Thymus (tissue), 11 donors: ENCODE data around the gene SH3RF3. TPM values are rescaled to one million over a fixed set of nuclear protein-coding genes. Genes with fewer than 3 reads are reported as not detected.

Experiments
- DNase-seq, 9 donors: peaks; one replicate each; pipeline ENCODE4 v3.0.0-alpha.2; 2013; ENCODE audit warnings: low spot score in 9 of 9, low read depth in 6 of 9, missing footprints in 1 of 9
- H3K27ac ChIP-seq, 2 donors: one replicate each; pipeline ENCODE4 v1.5.1; 2013; ENCODE audit warnings: control low read depth in 1 of 2, low read depth in 1 of 2, low read length in 1 of 2, mild to moderate bottlenecking in 1 of 2, moderate library complexity in 1 of 2
- H3K27me3 ChIP-seq, 2 donors: one replicate each; pipeline ENCODE4 v1.5.1; 2013; ENCODE audit warnings: low read length in 1 of 2; ENCODE audit not compliant: control insufficient read depth in 2 of 2, insufficient read depth in 1 of 2
- H3K36me3 ChIP-seq, 2 donors: one replicate each; pipeline ENCODE4 v1.5.1; 2013; ENCODE audit warnings: low read length in 1 of 2, mild to moderate bottlenecking in 1 of 2, moderate library complexity in 1 of 2; ENCODE audit not compliant: control insufficient read depth in 2 of 2, insufficient read depth in 2 of 2
- H3K4me1 ChIP-seq, 2 donors: one replicate each; pipeline ENCODE4 v1.5.1; 2013; ENCODE audit warnings: low read length in 2 of 2; ENCODE audit not compliant: control insufficient read depth in 2 of 2, insufficient read depth in 2 of 2
- H3K4me3 ChIP-seq, 2 donors: one replicate each; pipeline ENCODE4 v1.5.1; 2013; ENCODE audit warnings: low read length in 2 of 2, control low read depth in 1 of 2, mild to moderate bottlenecking in 1 of 2
- H3K9me3 ChIP-seq, 2 donors: one replicate each; pipeline ENCODE4 v1.5.1; 2013; ENCODE audit warnings: low read length in 1 of 2, mild to moderate bottlenecking in 1 of 2; ENCODE audit not compliant: control insufficient read depth in 2 of 2, insufficient read depth in 1 of 2
- WGBS: extraction: QIAGEN DNeasy Blood & Tissue Kit; methylation state at CpG from one replicate; pipeline ENCODE4 v1.1.7; 2013; 5-methylcytosine and 5-hydroxymethylcytosine counted together
- polyA plus RNA-seq: library from polyadenylated mRNA; stranded (reverse); fragments of 200-250 nt; gene quantifications from one replicate; pipeline ENCODE4 v1.2.3, GENCODE V29; 2013
- total RNA-seq: library from RNA; stranded (reverse); fragments of 120-200 nt; gene quantifications from one replicate; pipeline ENCODE4 v1.2.4, GENCODE V29; 2013
- donor health status: healthy.

SH3RF3 gene
- total and polyA plus RNA-seq, 2 donors: 3.2 to 8.2 TPM

DNA sequence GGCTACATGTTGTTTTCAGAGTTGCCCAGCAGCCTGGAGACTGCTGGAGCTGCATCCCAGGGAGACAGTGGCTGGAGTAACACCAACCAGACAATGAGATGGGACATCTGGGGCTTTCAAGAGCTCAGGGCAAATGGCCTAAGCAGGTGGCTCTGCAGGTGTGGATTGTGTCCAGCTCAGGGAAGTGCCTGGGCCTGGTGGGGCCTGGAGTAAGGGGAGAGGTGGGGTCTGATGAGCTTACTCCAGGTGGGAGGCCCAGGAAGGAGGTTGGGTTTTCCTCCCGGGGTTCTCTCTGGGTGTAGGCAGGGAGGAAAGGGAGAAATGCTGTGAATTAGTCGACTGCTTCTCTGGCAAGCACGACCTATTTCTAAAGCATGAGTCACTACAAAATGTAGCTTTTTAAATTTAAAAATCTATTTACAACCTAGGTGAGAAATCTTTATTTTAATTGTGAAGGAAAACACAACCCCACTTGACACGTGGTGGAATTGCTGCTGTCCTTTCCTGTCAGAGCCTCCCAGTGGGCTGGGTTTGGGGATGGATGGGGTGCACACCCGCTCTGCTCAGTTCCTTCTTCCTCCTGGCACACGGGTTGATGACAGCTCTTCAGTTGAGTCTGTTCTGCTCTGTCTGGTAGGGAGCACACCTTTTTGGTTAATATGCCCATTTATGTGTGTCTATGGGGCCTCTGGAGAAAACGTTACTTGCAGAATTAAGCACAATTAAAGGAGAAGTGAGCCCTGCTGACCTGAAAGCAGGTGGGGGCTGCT, 81.6 kb downstream of the SH3RF3 start:
- Histone ChIP-seq H3K4me1 (peaks cover 14 to 21% of the 10 kb centered on the region in 2 donors), H3K27me3 (peaks cover 21 to 73% of the 10 kb centered on the region in 2 donors), H3K36me3 (no peaks in the 10 kb centered on the region), H3K4me3 (no peak overlapping the region), H3K27ac (no peak overlapping the region), H3K9me3 (no peaks in the 10 kb centered on the region)
- 30% methylated on average over 7 of the region's 7 CpGs for WGBS
- no peak for DNase-seq

- H3K4me3 ChIP-seq: no peak overlapping the region
- H3K36me3 ChIP-seq: no peaks in the 10 kb centered on the region
- H3K27ac ChIP-seq: no peak overlapping the region
- peaks cover 14 to 21% of the 10 kb centered on the region in 2 donors for H3K4me1 ChIP-seq
- H3K27me3 ChIP-seq: peaks cover 23 to 80% of the 10 kb centered on the region in 2 donors
- DNase-seq: no peak
- H3K9me3 ChIP-seq: no peaks in the 10 kb centered on the region
- 86% methylated on average over 10 of the region's 10 CpGs for WGBS
Observed at GRCh38 chr2:109211315-109211714, 82.3 kb downstream of the SH3RF3 start.

DNA sequence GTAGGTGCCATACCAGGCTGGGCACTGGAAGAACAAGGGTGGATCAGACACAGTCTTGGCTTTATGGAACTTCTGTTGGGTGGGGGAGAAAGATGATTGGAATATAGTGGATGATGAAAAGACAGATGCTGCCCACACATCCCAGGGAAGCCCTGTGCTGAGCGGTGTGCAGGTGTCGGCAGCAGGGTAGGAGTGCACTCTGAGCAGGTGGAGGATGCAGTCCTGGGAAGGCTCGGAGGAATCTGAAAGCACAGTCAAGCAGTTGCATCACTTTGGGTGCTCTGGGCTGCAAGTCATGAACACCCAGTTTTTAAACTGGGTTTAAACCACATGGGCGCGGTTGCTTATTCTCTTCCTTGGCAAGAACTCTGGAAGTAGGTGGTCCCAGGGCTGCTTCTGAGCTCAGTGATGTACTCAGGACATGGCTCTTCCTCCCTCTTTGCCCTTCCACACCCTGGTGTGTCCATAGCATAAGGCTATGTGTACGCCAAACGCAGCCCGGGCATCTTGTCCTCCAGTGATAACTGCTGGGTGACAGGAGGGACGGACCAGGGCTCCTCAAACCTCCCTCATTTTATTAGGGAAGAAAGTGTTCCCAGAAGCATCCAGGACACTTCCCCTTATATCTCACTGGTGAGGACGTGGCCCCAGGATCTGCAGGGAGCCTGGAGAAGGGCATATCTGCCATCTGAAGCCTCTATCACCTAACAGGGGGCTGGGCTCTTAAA, 84.0 kb downstream of the SH3RF3 start:
- Histone ChIP-seq H3K27me3 (peaks cover 24 to 93% of the 10 kb centered on the region in 2 donors), H3K27ac (no peak overlapping the region), H3K36me3 (no peaks in the 10 kb centered on the region), H3K4me1 (peaks cover 18 to 30% of the 10 kb centered on the region in 2 donors), H3K4me3 (no peak overlapping the region), H3K9me3 (peaks cover 0 to 3% of the 10 kb centered on the region in 2 donors)
- no peak for DNase-seq
- 92% methylated on average over 10 of the region's 10 CpGs for WGBS

DNA sequence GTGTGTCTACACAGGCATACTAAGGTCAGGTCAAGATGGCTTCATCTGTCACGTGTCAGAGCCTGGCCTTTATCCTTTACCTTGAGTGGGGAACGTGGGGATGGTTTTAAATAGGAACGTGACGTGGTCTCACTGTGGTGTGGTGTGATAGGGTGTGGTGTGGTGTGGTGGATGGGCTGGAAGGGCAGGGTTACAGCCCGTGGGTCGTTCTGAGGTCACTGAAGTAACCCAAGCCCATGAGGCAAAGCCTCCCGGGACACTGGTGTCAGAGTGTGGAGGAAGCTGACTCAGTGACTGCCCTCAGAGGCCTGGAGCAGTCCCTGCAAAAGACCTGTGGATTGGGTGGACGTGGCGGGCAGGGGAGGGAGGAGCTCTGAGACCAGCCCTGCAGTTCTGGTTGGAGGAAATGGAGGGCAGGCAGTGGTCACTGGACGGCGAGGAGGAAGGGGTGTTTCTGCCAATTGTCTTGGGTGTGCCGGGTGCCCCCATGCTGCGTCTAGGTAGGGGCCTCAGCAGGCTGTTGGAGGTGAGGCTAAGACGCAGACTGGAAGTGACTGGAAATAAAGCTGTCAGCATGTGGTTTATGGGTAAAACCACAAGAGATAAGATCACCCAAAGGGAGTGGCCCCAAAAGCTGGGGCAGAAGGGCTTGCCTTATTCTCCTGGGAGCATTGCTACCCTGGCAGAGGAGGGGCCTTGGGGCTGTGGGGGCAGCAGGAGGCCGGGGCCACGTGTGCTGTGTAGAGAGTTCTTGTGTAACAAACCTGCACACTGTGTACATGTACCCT, 84.8 kb downstream of the SH3RF3 start:
- WGBS: 5% methylated on average over 16 of the region's 16 CpGs
- peaks cover 22 to 33% of the 10 kb centered on the region in 2 donors for H3K4me1 ChIP-seq
- H3K27ac ChIP-seq: no peak overlapping the region
- no peak overlapping the region for H3K4me3 ChIP-seq
- no peaks in the 10 kb centered on the region for H3K36me3 ChIP-seq
- H3K9me3 ChIP-seq: peaks cover 0 to 3% of the 10 kb centered on the region in 2 donors
- DNase-seq: peak in 6 of 9 donors; percentile 34 to 77 (median 49)
- H3K27me3 ChIP-seq: peaks cover 24 to 93% of the 10 kb centered on the region in 2 donors

DNA sequence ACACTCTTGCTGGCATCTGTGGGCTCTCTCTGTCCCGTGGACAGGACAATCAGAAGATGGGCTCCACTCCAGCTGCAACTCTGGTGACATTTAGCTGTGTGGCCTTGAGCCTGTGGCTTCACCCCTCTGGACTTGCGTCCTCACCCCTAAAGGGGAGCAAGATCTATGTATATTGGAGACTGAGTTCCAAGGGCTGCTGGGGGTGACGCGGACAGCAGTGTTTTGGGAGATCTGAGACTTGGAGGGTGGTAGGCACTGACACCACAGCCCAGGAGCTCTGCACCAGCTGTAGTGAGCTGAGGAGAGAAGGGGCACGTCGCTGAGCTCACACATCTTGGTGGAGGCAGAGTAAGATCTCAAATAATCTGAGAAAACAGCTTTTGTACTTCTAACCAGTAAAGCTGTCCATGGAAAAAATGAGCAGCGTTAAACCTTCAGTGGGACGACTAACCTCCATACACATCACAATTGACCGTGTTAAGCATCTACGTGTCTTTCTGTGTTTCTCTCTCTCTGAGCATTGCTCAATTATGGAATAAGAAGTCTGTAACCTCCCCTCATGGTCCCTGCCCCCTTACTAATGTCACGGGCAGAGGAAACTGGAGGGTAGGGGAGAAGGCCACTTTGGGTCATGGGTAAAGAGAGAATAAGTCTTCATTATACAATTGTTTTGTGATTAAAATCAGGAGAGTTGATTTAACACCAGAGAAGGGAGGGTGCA, 85.8 kb downstream of the SH3RF3 start:
- DNase-seq: no peak
- peaks cover 0 to 3% of the 10 kb centered on the region in 2 donors for H3K9me3 ChIP-seq
- H3K27ac ChIP-seq: no peak overlapping the region
- H3K27me3 ChIP-seq: peaks cover 24 to 87% of the 10 kb centered on the region in 2 donors
- H3K36me3 ChIP-seq: no peaks in the 10 kb centered on the region
- H3K4me3 ChIP-seq: no peak overlapping the region
- H3K4me1 ChIP-seq: peaks cover 22 to 33% of the 10 kb centered on the region in 2 donors
- WGBS: 76% methylated on average over 11 of the region's 11 CpGs

DNA sequence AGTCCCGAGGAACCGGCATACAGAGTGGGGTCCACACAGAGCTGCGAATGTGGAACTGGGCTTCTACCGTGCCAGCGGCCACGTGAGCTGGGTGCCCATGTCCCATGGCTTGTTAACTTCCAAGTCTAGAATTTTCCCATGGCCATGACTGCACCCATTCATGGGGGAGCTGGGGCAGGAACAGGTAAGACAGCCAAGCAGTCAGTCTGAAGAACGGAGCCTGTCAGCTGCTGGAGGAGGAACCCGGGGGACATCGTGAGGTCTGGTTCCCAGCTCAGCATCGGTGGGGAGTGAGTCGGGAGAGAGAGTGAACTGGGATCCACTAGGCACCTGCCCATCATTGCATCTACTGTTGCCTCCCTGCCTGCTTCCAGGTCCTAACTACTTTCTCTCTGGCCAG, 86.9 kb downstream of the SH3RF3 start:
- 97% methylated on average over 11 of the region's 11 CpGs for WGBS
- Histone ChIP-seq H3K27ac (no peak overlapping the region), H3K36me3 (no peaks in the 10 kb centered on the region), H3K4me3 (no peak overlapping the region), H3K9me3 (peaks cover 0 to 3% of the 10 kb centered on the region in 2 donors), H3K27me3 (peaks cover 16 to 77% of the 10 kb centered on the region in 2 donors), H3K4me1 (peaks cover 22 to 33% of the 10 kb centered on the region in 2 donors)
- no peak for DNase-seq

- H3K9me3 ChIP-seq: peaks cover 0 to 3% of the 10 kb centered on the region in 2 donors
- no peak for DNase-seq
- WGBS: 81% methylated on average over 6 of the region's 6 CpGs
- H3K4me1 ChIP-seq: peaks cover 22 to 33% of the 10 kb centered on the region in 2 donors
- peaks cover 14 to 73% of the 10 kb centered on the region in 2 donors for H3K27me3 ChIP-seq
- H3K4me3 ChIP-seq: no peak overlapping the region
- no peak overlapping the region for H3K27ac ChIP-seq
- H3K36me3 ChIP-seq: no peaks in the 10 kb centered on the region
Observed at GRCh38 chr2:109216332-109216731, 87.3 kb downstream of the SH3RF3 start.

DNA sequence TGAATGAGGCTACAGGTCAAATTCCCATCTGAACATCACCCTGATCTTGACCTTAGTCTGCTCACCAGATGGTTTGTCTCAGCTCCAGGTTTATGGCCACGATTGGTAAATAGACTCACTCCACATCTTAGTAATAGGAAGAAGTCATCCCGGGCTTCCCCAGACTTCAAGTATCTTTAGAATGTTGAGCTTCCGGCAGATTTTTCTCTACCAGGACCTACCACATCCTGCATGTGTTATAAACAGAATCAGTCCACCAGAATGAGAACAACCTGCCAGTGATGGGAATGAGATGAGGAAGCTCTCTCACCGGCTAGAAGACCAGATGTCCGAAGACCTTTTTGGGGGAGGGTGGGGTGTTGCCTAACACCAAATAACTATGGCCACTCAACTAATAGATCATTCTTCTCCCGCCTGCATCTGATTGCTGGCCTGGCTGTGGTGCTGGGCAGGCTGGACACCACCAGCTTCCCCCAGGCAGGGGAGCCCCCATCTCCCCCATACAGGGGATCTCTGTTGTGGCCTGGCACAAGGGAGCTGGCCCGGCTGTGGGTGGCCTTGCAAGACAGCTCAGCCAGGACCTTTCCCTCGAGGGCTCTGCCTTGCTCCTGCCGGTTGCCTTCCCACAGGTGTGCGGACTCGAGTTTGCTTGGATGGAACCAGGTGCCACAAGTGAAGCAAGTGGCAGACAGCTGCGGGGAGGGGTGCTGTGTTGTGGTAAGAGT, 88.5 kb downstream of the SH3RF3 start:
- 24% methylated on average over 12 of the region's 12 CpGs for WGBS
- peaks cover 0 to 3% of the 10 kb centered on the region in 2 donors for H3K9me3 ChIP-seq
- H3K27me3 ChIP-seq: peaks cover 11 to 61% of the 10 kb centered on the region in 2 donors
- no peaks in the 10 kb centered on the region for H3K36me3 ChIP-seq
- peaks cover 22 to 33% of the 10 kb centered on the region in 2 donors for H3K4me1 ChIP-seq
- H3K4me3 ChIP-seq: no peak overlapping the region
- no peak overlapping the region for H3K27ac ChIP-seq
- DNase-seq: peak in 2 of 9 donors; percentile 13 to 46
